Measurements from ENCODE around the gene STX2.

DNA sequence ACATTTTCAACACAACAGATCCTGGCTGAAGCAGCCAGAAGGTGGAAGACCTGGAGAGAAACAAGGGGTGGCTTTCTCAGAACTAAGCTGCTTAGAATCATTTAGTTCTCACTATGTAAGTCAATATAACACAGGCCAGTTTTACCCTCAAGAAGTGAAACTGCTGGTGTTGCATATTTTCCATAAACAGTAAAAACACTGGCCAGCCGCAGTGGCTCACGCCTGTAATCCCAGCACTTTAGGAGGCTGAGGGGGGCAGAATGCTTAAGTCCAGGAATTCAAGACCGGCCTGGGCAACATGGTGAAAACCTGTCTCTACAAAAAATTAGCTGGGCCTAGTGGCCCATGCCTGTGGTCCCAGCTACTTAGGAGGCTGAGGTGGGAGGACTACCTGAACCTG is 11.6 kb downstream of the STX2 start:
- TF ChIP-seq EZH2phosphoT487 (conservative IDR thresholded peaks at IDR 0.05; ENCODE audit: low read length) = no peak
- TF ChIP-seq, protein P1, sequence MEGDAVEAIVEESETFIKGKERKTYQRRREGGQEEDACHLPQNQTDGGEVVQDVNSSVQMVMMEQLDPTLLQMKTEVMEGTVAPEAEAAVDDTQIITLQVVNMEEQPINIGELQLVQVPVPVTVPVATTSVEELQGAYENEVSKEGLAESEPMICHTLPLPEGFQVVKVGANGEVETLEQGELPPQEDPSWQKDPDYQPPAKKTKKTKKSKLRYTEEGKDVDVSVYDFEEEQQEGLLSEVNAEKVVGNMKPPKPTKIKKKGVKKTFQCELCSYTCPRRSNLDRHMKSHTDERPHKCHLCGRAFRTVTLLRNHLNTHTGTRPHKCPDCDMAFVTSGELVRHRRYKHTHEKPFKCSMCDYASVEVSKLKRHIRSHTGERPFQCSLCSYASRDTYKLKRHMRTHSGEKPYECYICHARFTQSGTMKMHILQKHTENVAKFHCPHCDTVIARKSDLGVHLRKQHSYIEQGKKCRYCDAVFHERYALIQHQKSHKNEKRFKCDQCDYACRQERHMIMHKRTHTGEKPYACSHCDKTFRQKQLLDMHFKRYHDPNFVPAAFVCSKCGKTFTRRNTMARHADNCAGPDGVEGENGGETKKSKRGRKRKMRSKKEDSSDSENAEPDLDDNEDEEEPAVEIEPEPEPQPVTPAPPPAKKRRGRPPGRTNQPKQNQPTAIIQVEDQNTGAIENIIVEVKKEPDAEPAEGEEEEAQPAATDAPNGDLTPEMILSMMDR (IDR thresholded peaks at IDR 0.05; ENCODE audit: insufficient read depth, low read length, poor library complexity, severe bottlenecking) = no peak

Measured in SU-DHL-6 (cell line).